Activated B cell treated with CpG ODN at 0.5 μM for 24 hours (primary cell): ENCODE results near the gene AXDND1. TPM values are rescaled to one million over a fixed set of nuclear protein-coding genes. Genes with fewer than 3 reads are reported as not detected.
"Not testable (repeated sequence)": the region's sequence is repeated elsewhere in the genome, so short reads cannot be mapped to it uniquely, and the experiment has no call there.

Experiments
- ATAC-seq: fragments of 200-7000 bp; cut with Tn5 transposase; one replicate; pipeline ENCODE4 v1.10.0; 2021; ENCODE audit warnings: low read depth, mild to moderate bottlenecking, moderate library complexity
- CTCF ChIA-PET: fragments of 350-600 bp; sonication (Branson Sonifier 250); formaldehyde crosslinking; loops from one replicate; lab custom pipeline; 2021; ENCODE audit warnings: antibody characterized with exemption; lab: Charles Lee
- POLR2A ChIA-PET: fragments of 350-600 bp; sonication (Branson Sonifier 250); formaldehyde crosslinking; loops from one replicate; lab custom pipeline; 2021; ENCODE audit warnings: antibody characterized with exemption; lab: Charles Lee
- DNase-seq: peaks from one replicate; pipeline ENCODE4 v3.0.0; 2022
- H3K27ac Mint-ChIP-seq: one replicate; pipeline ENCODE4 v1.8.0; 2020; ENCODE audit warnings: mixed read lengths
- H3K27me3 Mint-ChIP-seq: one replicate; pipeline ENCODE4 v1.8.0; 2021; ENCODE audit warnings: mixed read lengths
- H3K36me3 Mint-ChIP-seq: one replicate; pipeline ENCODE4 v1.8.0; 2021; ENCODE audit warnings: low read depth, mixed read lengths
- H3K4me1 Mint-ChIP-seq: one replicate; pipeline ENCODE4 v1.8.0; 2021; ENCODE audit warnings: mixed read lengths
- H3K4me3 Mint-ChIP-seq: one replicate; pipeline ENCODE4 v1.8.0; 2020; ENCODE audit warnings: mild to moderate bottlenecking, mixed read lengths
- H3K9me3 Mint-ChIP-seq: one replicate; pipeline ENCODE4 v1.8.0; 2020; ENCODE audit warnings: mixed read lengths
- CTCF ChIP-seq: fragments of 200-600 bp; IDR thresholded peaks from one replicate; pipeline ENCODE4 v1.8.0; 2022; ENCODE audit warnings: antibody characterized with exemption, mild to moderate bottlenecking
- intact Hi-C: fragments of 100-400 bp; cut with micrococcal nuclease; formaldehyde crosslinking; loops from one replicate; pipeline ENCODE4 v1.15.1; 2024
- total RNA-seq: library from RNA; stranded (reverse); gene quantifications from 2 replicates; pipeline ENCODE4 v1.2.3, GENCODE V29; 2022

Gene AXDND1
- total RNA-seq, 1 donor from 2014 or later = 0.75 TPM

- no peak overlapping the region for H3K27ac Mint-ChIP-seq
These were observed 140.4 kb downstream of the AXDND1 start for GRCh38 chr1:179506199-179506598.

GRCh38 chr1:179509384-179509783, 143.6 kb downstream of the AXDND1 start:
- TF ChIP-seq CTCF = no peak
- Mint-ChIP-seq H3K36me3 (no peaks in the 10 kb centered on the region), H3K9me3 (peaks cover 11% of the 10 kb centered on the region), H3K27me3 (peaks cover 2% of the 10 kb centered on the region), H3K4me1 (peaks cover 17% of the 10 kb centered on the region), H3K27ac (no peak overlapping the region), H3K4me3 (no peak overlapping the region)
- ChIA-PET POLR2A (no interaction called here), CTCF (no interaction called here)
- ATAC-seq = no peak
- intact Hi-C loops = no loop called here
- no peak for DNase-seq

More at GRCh38 chr1:179506199-179506598, 140.4 kb downstream of the AXDND1 start:
- ChIA-PET CTCF (no interaction called here), POLR2A (no interaction called here)
- Mint-ChIP-seq H3K4me1 (peaks cover 17% of the 10 kb centered on the region), H3K27me3 (no peaks in the 10 kb centered on the region), H3K36me3 (no peaks in the 10 kb centered on the region), H3K9me3 (no peaks in the 10 kb centered on the region), H3K4me3 (no peak overlapping the region)
- no peak for DNase-seq
- ATAC-seq = no peak
- no peak for TF ChIP-seq CTCF
- intact Hi-C loops = no loop called here

- no peaks in the 10 kb centered on the region for H3K36me3 Mint-ChIP-seq
These were observed 144.3 kb downstream of the AXDND1 start for GRCh38 chr1:179510038-179510437.

GRCh38 chr1:179516976-179517705, 151.4 kb downstream of the AXDND1 start:
- Mint-ChIP-seq H3K4me1 (no peaks in the 10 kb centered on the region), H3K36me3 (no peaks in the 10 kb centered on the region), H3K4me3 (no peak overlapping the region), H3K27ac (no peak overlapping the region), H3K27me3 (peaks cover 2% of the 10 kb centered on the region), H3K9me3 (peaks cover 8% of the 10 kb centered on the region)
- TF ChIP-seq CTCF = no peak
- DNase-seq (no peak), ATAC-seq (no peak)
- ChIA-PET CTCF (no interaction called here), POLR2A (no interaction called here)
- intact Hi-C loops = no loop called here

More at GRCh38 chr1:179510038-179510437, 144.3 kb downstream of the AXDND1 start:
- Mint-ChIP-seq H3K4me1 (peaks cover 17% of the 10 kb centered on the region), H3K27ac (no peak overlapping the region), H3K9me3 (peaks cover 11% of the 10 kb centered on the region), H3K27me3 (peaks cover 2% of the 10 kb centered on the region), H3K4me3 (no peak overlapping the region)
- ATAC-seq (no peak), DNase-seq (no peak)
- ChIA-PET POLR2A (no interaction called here), CTCF (no interaction called here)
- no peak for TF ChIP-seq CTCF
- intact Hi-C loops = no loop called here

GRCh38 chr1:179518544-179518943, 152.8 kb downstream of the AXDND1 start:
- CTCF ChIA-PET, H3K27me3 Mint-ChIP-seq, H3K27ac Mint-ChIP-seq: not testable (repeated sequence)

More at GRCh38 chr1:179518544-179518943, 152.8 kb downstream of the AXDND1 start:
- H3K4me1 Mint-ChIP-seq, DNase-seq, ATAC-seq, POLR2A ChIA-PET, H3K4me3 Mint-ChIP-seq, intact Hi-C loops, H3K36me3 Mint-ChIP-seq, H3K9me3 Mint-ChIP-seq: not testable (repeated sequence)
